Tibial nerve (tissue), 4 donors: Measurements from ENCODE around the gene GAL3ST1.

Experiments used
- EP300 ChIP-seq, 2 donors: sonication (generic); formaldehyde crosslinking; IDR thresholded peaks; one replicate each; pipeline ENCODE4 v1.6.1; 2017; ENCODE audit warnings: antibody characterized with exemption in 2 of 2, mild to moderate bottlenecking in 1 of 2
- POLR2A ChIP-seq, 2 donors: fragments of 450-650 bp; IDR thresholded peaks; one replicate each; pipeline ENCODE4 v1.6.1; 2017; ENCODE audit warnings: antibody characterized with exemption in 2 of 2, mild to moderate bottlenecking in 2 of 2, moderate library complexity in 2 of 2
- TF ChIP-seq, protein P1 (sequence below), 5 experiments: fragments of 200-600 bp in 3 of 5; fragments of 450-650 bp in 2 of 5; sonication (generic) in 3 of 5; IDR thresholded peaks; one replicate each; pipeline ENCODE4 v1.5.1; 2016 to 2019; ENCODE audit warnings: antibody characterized with exemption in 5 of 5, mild to moderate bottlenecking in 3 of 5, moderate library complexity in 2 of 5

DNA sequence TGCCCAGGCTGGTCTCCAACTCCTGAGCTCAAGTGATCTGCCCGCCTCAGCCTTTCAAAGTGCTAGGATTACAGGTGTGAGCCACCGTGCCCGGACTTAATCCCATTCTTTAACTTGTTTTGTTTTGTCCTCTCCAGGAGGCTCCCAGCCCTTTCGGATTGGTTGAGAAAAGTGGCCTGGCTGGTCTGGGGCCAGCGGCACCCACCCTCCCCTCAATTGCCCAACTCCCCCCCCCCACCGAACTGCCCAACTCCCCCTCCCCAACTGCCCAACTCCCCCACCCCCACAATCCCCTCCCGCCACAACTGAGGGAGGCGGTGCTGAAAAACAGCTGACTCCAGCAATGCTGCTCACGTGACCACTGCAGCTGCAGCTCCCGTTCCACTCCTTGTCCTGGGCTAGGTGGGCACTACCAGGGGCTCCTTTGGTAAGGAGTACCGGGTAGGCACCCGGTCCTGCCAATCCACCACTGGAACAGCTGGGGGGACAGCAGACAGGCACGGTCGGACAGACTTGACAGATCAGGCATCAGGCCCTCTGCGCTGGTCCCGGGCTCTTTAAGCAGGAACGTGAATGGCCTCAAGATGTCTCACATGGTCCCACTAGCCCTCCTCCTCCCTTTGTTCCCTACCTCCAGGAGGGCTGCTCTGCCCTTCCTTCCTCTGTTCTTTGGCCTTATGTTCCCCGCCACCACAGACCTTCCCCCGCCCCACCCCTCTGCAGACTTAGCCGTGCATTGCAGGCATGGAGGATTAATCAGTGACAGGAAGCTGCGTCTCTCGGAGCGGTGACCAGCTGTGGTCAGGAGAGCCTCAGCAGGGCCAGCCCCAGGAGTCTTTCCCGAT is 32.2 kb upstream of the GAL3ST1 start, which contains the start of gene TCN2:
- TF ChIP-seq POLR2A (IDR thresholded peaks at IDR 0.05) (no peak), EP300 (IDR thresholded peaks at IDR 0.05) (peak in 1 of 2 donors; percentile 44)
- TF ChIP-seq, protein P1, sequence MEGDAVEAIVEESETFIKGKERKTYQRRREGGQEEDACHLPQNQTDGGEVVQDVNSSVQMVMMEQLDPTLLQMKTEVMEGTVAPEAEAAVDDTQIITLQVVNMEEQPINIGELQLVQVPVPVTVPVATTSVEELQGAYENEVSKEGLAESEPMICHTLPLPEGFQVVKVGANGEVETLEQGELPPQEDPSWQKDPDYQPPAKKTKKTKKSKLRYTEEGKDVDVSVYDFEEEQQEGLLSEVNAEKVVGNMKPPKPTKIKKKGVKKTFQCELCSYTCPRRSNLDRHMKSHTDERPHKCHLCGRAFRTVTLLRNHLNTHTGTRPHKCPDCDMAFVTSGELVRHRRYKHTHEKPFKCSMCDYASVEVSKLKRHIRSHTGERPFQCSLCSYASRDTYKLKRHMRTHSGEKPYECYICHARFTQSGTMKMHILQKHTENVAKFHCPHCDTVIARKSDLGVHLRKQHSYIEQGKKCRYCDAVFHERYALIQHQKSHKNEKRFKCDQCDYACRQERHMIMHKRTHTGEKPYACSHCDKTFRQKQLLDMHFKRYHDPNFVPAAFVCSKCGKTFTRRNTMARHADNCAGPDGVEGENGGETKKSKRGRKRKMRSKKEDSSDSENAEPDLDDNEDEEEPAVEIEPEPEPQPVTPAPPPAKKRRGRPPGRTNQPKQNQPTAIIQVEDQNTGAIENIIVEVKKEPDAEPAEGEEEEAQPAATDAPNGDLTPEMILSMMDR (IDR thresholded peaks at IDR 0.05) = peak in 1 of 5 experiments; percentile 16
